GM19025 (cell line): ENCODE data around the gene IFT27.

Experiments used
- ATAC-seq: cut with Tn5 transposase; IDR thresholded peaks from one replicate; pipeline ENCODE4 v1.9.1; 2021; ENCODE audit warnings: mild to moderate bottlenecking, low read depth, moderate library complexity; ENCODE audit not compliant: unreplicated experiment

The IFT27 gene

GRCh38 chr22:36729321-36729720 lies 46.6 kb downstream of the IFT27 start:
- no peak for ATAC-seq

- ATAC-seq = no peak
Measured at GRCh38 chr22:36728505-36728904, 47.4 kb downstream of the IFT27 start.

- ATAC-seq = no peak
Measured at GRCh38 chr22:36727927-36728488, 47.9 kb downstream of the IFT27 start.

GRCh38 chr22:36727110-36727509 lies 48.8 kb downstream of the IFT27 start:
- no peak for ATAC-seq

- ATAC-seq = no peak
Measured at GRCh38 chr22:36726007-36726380, 49.9 kb downstream of the IFT27 start.

- no peak for ATAC-seq
Measured at GRCh38 chr22:36725366-36726006, 50.4 kb downstream of the IFT27 start.

- no peak for ATAC-seq
Measured at GRCh38 chr22:36724836-36725235, 51.1 kb downstream of the IFT27 start.

- ATAC-seq = no peak
Measured at GRCh38 chr22:36722055-36722454, 53.9 kb downstream of the IFT27 start.

GRCh38 chr22:36715647-36716046 lies 60.3 kb downstream of the IFT27 start:
- no peak for ATAC-seq

- ATAC-seq = no peak
Measured at GRCh38 chr22:36714110-36714509, 61.8 kb downstream of the IFT27 start.

- no peak for ATAC-seq
Measured at GRCh38 chr22:36713436-36713835, 62.5 kb downstream of the IFT27 start.
